ENCODE data around the gene LSM2. TPM values are rescaled to one million over a fixed set of nuclear protein-coding genes. Genes with fewer than 3 reads are reported as not detected.
A peak's percentile ranks its signal among the peaks of the same experiment; 100 is the strongest.

LSM2 gene
- total and polyA plus RNA-seq, 9 of the 15 experiments (the other 6 are each of a cell fraction or from before 2014, with no cell fraction given): 154 to 407 (median 223) TPM

DNA sequence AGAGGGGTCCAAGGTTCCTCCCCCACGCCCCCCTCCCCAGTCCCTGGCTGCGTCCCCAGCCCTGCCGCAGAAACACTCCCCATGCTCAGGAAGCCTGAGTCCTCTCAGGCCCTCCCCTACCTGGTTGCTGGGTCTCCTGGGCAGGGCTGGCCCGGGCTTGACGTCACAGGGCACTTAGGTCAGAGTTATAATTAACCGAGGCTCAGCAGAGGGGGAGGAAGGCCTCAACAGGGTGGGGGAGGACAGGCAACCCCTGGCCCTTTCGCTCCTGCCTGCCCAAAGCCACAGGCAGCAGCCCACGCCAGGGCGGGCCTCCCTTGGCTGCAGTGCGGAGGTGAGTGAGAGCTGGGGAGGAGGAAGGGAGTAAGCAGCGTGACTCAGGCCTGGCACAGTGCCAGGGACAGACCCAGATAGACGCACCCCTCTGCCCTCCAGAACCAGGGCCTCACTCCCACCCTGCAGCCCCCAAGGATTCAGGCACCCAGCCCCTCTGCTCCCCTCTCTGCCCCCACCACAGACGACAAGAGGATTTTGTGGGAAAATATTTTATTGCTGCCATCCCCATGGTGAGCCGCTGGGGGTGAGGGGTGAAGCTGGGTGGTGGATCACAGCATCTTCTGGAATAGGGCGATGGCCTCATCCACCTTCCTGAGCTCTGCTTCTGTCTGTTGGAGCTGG lies 29.6 kb downstream of the LSM2 start, which contains the start of gene VWA7 (continued):
- TF ChIP-seq ZNF318 (IDR thresholded peaks at IDR 0.05; ENCODE audit: borderline replicate concordance in 1 of 2, low read depth in 1 of 2) (peak in 1 of 2 experiments; percentile 87; a peak in 2 of 4 replicates), RAD51 (IDR thresholded peaks at IDR 0.05; ENCODE audit: borderline replicate concordance, low read depth) (peak; percentile 51; the same call in 1 of the 2 replicates), FOSL1 (tag; conservative IDR thresholded peaks at IDR 0.05) (peak; percentile 97), XRCC5 (IDR thresholded peaks at IDR 0.05; ENCODE audit: low read depth, low read length) (peak; percentile 99), RAD21 (CRISPR knock-in tag; conservative IDR thresholded peaks at IDR 0.05 in 1 of 2, IDR thresholded peaks at IDR 0.05 in 1 of 2) (peak; percentile 46 to 80), SMARCB1 (IDR thresholded peaks at IDR 0.05; ENCODE audit: insufficient read length, low read depth) (peak; percentile 94)
- TF ChIP-seq, protein P1, sequence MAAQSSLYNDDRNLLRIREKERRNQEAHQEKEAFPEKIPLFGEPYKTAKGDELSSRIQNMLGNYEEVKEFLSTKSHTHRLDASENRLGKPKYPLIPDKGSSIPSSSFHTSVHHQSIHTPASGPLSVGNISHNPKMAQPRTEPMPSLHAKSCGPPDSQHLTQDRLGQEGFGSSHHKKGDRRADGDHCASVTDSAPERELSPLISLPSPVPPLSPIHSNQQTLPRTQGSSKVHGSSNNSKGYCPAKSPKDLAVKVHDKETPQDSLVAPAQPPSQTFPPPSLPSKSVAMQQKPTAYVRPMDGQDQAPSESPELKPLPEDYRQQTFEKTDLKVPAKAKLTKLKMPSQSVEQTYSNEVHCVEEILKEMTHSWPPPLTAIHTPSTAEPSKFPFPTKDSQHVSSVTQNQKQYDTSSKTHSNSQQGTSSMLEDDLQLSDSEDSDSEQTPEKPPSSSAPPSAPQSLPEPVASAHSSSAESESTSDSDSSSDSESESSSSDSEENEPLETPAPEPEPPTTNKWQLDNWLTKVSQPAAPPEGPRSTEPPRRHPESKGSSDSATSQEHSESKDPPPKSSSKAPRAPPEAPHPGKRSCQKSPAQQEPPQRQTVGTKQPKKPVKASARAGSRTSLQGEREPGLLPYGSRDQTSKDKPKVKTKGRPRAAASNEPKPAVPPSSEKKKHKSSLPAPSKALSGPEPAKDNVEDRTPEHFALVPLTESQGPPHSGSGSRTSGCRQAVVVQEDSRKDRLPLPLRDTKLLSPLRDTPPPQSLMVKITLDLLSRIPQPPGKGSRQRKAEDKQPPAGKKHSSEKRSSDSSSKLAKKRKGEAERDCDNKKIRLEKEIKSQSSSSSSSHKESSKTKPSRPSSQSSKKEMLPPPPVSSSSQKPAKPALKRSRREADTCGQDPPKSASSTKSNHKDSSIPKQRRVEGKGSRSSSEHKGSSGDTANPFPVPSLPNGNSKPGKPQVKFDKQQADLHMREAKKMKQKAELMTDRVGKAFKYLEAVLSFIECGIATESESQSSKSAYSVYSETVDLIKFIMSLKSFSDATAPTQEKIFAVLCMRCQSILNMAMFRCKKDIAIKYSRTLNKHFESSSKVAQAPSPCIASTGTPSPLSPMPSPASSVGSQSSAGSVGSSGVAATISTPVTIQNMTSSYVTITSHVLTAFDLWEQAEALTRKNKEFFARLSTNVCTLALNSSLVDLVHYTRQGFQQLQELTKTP (IDR thresholded peaks at IDR 0.05; ENCODE audit: low read depth in 1 of 2, partially characterized antibody in 2 of 2): peak in 1 of 2 experiments; percentile 87
